Sciatic nerve (tissue), 2 donors: ENCODE data around the gene TRAP1. TPM values are rescaled to one million over a fixed set of nuclear protein-coding genes. Genes with fewer than 3 reads are reported as not detected.
"Not testable (repeated sequence)": the region's sequence is repeated elsewhere in the genome, so short reads cannot be mapped to it uniquely, and the experiment has no call there.

Experiments
- ATAC-seq: fragments of 200-7000 bp; cut with Tn5 transposase; one replicate; pipeline ENCODE4 v1.9.1; 2020; ENCODE audit warnings: mild to moderate bottlenecking, moderate library complexity
- DNase-seq: peaks from one replicate; pipeline ENCODE4 v3.0.0-alpha.2; 2020; ENCODE audit warnings: low spot score
- intact Hi-C: fragments of 100-400 bp; cut with DNase I; formaldehyde crosslinking; loops from one replicate; pipeline ENCODE4 v1.14.2; 2022
- total RNA-seq: library from RNA; stranded (reverse); fragmentation: NEBNext Ultra II Directional; extraction: Animal tissue kit (Norgen Biotek cat#: 25700); gene quantifications from one replicate; pipeline ENCODE4 v1.2.1, GENCODE V29; 2021
- donor health status: DM: no; HTN: no; CAD: no.
- donor health status: DM: no; HTN: no; CAD: no.

Gene TRAP1
- total RNA-seq, 1 donor from 2014 or later: 73.6 TPM

- DNase-seq (no peak), ATAC-seq (no peak)
- intact Hi-C loops: no loop called here
Observed at GRCh38 chr16:3640632-3641501, 76.5 kb downstream of the TRAP1 start.

DNA sequence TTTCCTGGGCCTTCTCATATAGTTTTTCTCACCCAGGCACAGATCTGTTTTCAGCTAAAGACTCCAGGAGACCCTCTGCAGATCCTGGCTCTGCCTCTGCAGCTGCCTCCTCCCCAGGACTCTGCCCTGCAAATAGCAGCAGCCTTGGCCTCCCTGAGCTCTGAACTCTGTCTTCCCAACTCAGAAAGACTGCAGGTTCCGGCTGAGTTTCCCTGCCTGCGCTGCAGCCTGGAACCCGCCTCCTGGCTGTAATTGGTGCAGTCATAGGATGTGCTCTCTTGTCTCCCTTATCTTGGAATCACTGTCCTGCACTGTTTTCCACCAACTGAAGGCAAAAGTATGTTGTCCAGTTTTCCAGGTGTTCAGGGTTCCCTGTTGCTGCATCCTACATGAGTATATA, 77.1 kb downstream of the TRAP1 start:
- intact Hi-C loops: no loop called here
- no peak for ATAC-seq
- DNase-seq: no peak

GRCh38 chr16:3638916-3639644, 78.2 kb downstream of the TRAP1 start:
- intact Hi-C loops: no loop called here
- ATAC-seq (no peak), DNase-seq (no peak)

DNA sequence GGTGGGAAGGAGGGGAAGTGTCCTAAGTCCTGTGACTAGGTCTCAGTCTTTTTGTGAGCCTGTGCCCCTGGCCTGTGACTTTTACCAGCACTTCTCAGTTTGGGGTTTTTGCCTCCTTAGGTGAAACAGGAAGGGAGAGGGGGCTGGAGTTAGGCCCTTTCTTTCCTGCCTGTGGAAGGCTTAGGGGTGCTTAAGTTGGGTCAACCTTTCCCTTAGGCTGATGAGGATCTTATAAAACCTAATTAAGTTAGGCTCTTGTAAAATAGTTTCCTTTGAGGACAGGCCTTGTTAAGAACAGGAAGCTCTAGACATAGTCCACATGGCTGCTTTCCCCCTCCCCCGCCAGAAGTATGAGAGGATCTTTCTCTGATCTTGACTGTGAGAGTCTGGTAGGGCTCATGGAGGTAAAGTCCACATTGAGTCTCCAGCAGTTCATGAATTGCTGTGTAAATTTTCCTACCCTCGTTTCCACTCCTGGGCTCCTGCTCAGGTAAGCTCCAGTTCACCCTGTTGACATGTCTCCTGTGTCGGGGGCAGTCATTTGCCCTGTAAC, 79.9 kb downstream of the TRAP1 start:
- ATAC-seq (no peak), DNase-seq (no peak)

DNA sequence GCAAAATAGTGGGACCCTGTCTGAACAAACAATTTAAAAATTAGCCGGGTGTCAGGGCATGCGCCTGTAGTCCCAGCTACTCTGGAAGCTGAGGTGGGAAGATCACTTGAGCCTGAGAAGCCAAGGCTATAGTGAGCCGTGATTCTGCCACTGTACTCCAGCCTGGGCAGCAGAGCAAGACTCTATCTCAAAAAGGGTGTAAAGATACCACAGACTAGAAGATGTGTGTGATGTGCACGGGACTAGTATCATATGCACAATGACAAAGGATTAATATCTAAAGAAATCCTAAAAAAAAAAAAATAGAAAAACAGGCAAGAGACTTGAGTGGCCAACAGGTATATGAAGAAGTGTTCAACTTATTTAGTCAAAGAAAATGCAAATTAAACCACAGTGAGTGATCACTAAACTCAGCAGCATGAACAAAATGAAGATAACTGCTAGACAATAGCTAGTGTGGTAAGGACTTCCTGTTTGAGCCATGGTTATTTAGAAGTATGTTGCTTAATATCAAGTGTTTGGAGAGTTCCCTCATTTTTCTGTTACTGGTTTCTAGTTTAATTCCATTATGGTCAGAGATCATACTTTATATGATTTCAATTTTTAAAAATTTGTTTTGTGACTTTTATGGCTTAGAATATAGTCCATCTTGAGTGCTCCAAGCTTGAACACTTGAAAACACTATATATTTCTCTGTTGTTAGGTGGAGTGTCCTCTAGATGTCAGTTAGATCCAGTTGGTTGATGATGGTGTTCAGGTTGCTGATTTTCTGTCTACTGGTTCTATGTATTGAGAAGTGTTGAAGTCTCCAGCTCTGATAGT, 91.2 kb downstream of the TRAP1 start:
- intact Hi-C loops: no loop called here
- DNase-seq (no peak), ATAC-seq (no peak)

More for the DNA sequence above, 79.9 kb downstream of the TRAP1 start:
- intact Hi-C loops: no loop called here

DNA sequence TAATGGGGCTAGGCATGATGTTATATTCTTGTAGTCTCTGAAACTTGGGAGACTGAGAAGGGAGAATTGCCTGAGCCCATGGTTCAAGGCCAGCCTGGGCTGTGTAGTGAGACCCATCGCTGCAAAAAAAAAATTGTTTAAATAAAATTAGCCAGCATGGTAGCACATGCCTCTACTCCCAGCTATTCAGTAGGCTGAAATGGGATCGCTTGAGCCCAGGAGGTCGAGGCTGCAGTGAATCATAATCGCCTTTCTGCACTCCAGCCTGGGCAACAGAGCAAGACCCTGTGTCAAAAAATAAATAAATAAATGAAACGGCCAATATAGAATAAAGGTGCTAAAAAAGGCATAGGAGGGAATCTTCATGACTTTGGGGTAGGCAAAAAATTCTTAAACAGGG, 92.0 kb downstream of the TRAP1 start:
- intact Hi-C loops: no loop called here
- ATAC-seq: no peak
- no peak for DNase-seq

DNA sequence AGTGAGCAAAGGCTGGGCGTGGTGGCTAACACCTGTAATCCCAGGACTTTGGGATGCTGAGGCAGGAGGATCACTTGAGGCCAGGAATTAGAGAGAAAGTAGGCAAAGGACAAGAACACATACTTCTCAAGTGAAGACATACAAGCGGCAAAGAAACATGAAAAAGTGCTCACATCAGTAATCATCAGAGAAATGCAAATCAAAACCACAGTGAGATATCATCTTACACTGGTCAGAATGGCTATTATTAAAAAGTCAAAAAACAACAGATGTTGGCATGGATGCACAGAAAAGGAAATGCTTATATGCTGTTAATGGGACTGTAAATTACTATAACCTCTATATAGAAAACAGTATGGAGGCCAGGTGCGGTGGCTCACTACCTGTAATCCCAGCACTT, 93.7 kb downstream of the TRAP1 start:
- DNase-seq: no peak
- no peak for ATAC-seq
- intact Hi-C loops: no loop called here

DNA sequence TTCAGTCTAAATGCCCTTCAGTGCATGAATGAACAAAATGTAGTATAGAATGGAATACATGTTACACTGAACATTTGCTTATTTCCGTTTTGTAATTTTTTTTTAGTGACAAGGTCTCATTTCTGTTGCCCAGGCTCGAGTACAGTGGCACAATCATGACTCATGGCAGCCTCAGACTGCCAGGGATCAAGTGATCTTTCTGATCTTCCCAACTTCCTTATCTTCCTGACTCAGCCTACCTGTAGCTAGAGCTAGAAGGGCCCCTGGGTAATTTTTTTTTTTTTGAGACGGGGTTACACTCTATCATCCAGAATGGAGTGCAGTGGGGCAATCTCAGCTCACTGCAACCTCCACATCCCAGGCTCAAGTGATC, 98.6 kb downstream of the TRAP1 start:
- no peak for ATAC-seq
- no peak for DNase-seq
- intact Hi-C loops: loop anchor here (10.0 kb wide), 1 partner anchor 534 kb away; no protein-coding TSS in a partner anchor

- intact Hi-C loops: loop anchor here (10.0 kb wide), 1 partner anchor 528 kb away; no protein-coding TSS in a partner anchor
- DNase-seq: no peak
- no peak for ATAC-seq
Observed at GRCh38 chr16:3612510-3613466, 104.5 kb downstream of the TRAP1 start.

GRCh38 chr16:3611146-3611975, 106.0 kb downstream of the TRAP1 start, which contains the start of gene SLX4:
Gene SLX4, minus strand, starts transcription at chr16:3611606. Its CDS starts 2,642 bp downstream, at chr16:3608964.
- intact Hi-C loops: loop anchor here (10.0 kb wide), 1 partner anchor 527 kb away; no protein-coding TSS in a partner anchor
- peak; percentile 97 for ATAC-seq

DNA sequence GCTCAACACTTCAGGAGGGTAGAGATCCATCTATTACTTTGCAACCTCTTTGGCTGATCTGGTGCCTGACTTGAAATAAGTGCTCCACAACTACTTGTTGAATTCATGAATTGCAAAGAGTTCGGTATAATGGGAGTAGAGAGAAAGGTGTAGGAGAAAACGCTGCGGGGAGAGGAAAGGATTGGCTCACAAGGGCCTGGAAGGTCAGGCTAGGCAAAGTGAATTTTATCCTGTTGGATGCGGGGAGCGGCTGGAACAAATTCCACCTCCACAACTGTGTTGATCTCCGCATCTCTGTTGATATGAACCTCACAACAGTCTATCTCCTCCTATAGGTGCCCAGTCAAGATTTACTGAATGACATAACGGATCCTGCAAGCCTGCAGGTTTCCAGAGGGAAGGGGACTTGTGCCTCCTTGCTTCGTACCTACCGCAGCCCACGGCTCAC, 106.6 kb downstream of the TRAP1 start:
- intact Hi-C loops: loop anchor here (10.0 kb wide), 1 partner anchor 526 kb away; no protein-coding TSS in a partner anchor
- ATAC-seq: peak; percentile 15
- DNase-seq: no peak

More at GRCh38 chr16:3611146-3611975, 106.0 kb downstream of the TRAP1 start, which contains the start of gene SLX4:
- peak; percentile 93 for DNase-seq

DNA sequence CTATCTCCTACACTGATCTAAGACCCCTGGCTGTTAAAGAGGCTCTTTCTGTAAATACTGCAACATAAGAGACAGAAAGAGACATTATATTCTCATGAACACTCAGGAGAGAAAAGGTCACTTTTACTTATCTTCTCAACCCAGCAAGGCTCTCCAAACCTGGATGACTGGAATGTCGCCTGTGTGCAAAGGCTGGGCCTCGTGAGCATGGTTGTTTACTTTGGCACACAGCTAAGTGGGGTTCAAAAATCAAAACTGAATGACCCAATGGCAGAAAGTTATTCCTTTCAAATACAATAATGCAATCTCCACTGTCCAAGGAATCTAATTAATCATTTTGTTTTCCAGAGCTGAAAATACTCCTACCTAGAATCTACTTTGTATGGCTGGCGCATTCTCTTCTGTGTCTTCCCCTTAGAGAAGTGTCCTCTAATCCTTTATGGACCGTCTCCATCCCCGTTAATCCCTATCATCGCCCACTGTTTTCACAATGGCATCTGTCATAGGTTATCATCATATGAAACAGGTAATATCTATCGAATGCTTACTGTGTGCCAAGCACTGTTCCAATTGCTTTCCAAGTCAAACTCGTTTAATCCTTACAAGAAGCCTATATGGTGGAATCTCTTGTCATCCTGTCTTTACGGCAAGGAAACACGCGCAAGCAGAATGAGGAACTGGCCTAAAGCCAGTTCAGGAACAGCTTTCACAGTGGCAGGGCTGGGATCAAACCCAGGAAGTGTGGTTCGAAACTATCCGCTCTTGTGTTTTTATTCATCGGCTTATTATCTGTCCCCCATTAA, 107.2 kb downstream of the TRAP1 start:
- intact Hi-C loops: loop anchor here (10.0 kb wide), 1 partner anchor 525 kb away; no protein-coding TSS in a partner anchor
- no peak for ATAC-seq
- DNase-seq: no peak

DNA sequence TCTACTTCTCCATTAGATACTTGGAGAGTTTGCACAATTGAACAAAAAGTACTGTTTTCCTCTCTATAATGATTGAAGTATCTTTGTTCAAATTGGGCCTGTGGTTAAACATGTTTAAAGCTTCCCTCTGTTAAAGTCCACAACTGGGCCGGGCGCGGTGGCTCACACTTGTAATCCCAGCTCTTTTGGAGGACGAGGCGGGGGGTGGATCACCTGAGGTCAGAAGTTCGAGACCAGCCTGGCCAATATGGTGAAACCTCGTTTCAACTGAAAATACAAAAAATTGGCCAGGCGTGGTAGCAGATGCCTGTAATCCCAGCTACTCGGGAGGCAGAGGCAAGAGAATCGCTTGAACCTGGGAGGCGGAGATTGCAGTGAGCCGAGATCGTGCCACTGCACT, 108.3 kb downstream of the TRAP1 start:
- ATAC-seq, DNase-seq, intact Hi-C loops: not testable (repeated sequence)

- ATAC-seq (no peak), DNase-seq (no peak)
- intact Hi-C loops: no loop called here
Observed at GRCh38 chr16:3608069-3608468, 109.3 kb downstream of the TRAP1 start.
